Astrocyte (in vitro differentiated cells and primary cell): ENCODE data around the gene BDNF.

ENCODE experiments used
- CTCF ChIP-seq: IDR thresholded peaks from 2 replicates; pipeline ENCODE4 v1.5.1; 2011; ENCODE audit warnings: low read depth, mild to moderate bottlenecking, inconsistent platforms, low read length, moderate library complexity; ENCODE audit not compliant: insufficient read depth
- EZH2 ChIP-seq: IDR thresholded peaks from 2 replicates; pipeline ENCODE4 v1.6.1; 2012; ENCODE audit warnings: mild to moderate bottlenecking, low read length, inconsistent platforms; ENCODE audit not compliant: insufficient read depth

DNA sequence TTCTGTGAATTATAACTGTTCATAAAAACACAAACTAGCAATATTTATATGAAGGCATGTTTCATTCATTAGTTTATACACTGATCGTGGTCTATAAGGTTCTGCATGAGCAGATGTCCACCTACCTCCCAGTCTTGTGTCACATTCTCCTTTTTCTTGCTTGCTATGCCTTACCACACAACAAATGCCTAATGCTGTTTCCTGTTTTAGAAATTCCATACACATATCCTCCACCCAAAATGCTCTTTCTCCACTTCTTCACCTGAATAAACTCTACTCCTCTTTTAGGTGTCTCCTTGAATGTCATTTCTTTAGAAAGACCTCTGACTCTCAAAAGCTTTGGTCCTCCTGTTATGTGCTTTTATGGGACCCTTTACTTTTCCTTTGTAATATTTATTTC is 88.9 kb downstream of the BDNF start:
- TF ChIP-seq EZH2 = no peak
- no peak for TF ChIP-seq CTCF
